Measurements from ENCODE around the gene AMN1.

DNA sequence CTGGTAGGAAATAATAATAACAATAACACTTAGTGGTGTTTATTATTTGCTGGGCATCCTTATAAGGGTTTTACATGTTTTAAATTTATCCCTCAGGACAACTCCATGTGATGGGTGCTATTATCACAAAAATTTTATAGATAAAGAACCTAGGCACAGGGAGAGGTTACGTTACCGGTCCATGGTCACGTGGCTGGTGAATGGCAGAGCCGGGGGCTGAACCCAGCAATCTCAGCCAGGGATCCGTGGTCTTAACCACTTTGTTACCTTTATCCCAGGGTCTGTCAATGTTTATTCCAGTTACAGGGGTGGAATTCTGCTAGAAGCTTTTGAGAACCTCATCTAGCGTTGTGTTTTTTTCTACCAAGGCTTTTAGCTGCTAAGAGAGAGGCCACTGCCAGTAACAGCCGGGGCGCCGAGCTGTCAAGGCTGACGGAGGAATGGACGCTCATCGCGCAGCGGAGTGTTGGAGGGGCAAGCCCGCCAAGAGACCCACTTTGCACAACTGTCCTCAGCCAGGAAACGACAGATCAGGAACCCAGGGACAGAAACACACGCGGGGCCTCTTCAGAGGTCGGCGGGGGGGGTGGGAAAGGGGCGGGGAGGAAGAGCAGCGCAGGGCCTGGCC, 418 bp downstream of the AMN1 start:
- no peak for TF ChIP-seq CSDC2 (CRISPR knock-in tag; IDR thresholded peaks at IDR 0.05)
- TF ChIP-seq ESRRG (CRISPR knock-in tag; IDR thresholded peaks at IDR 0.05), result no peak
- no peak for TF ChIP-seq BACH2 (CRISPR knock-in tag; IDR thresholded peaks at IDR 0.05; ENCODE audit: borderline replicate concordance)
- TF ChIP-seq ZC3H10 (CRISPR knock-in tag; IDR thresholded peaks at IDR 0.05), result no peak
- TF ChIP-seq, protein P1, sequence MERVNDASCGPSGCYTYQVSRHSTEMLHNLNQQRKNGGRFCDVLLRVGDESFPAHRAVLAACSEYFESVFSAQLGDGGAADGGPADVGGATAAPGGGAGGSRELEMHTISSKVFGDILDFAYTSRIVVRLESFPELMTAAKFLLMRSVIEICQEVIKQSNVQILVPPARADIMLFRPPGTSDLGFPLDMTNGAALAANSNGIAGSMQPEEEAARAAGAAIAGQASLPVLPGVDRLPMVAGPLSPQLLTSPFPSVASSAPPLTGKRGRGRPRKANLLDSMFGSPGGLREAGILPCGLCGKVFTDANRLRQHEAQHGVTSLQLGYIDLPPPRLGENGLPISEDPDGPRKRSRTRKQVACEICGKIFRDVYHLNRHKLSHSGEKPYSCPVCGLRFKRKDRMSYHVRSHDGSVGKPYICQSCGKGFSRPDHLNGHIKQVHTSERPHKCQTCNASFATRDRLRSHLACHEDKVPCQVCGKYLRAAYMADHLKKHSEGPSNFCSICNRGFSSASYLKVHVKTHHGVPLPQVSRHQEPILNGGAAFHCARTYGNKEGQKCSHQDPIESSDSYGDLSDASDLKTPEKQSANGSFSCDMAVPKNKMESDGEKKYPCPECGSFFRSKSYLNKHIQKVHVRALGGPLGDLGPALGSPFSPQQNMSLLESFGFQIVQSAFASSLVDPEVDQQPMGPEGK (CRISPR knock-in tag; IDR thresholded peaks at IDR 0.05; ENCODE audit: borderline replicate concordance), result no peak
- no peak for TF ChIP-seq ZNF565 (CRISPR knock-in tag; conservative IDR thresholded peaks at IDR 0.05; ENCODE audit: low read depth)
- TF ChIP-seq, protein P2, sequence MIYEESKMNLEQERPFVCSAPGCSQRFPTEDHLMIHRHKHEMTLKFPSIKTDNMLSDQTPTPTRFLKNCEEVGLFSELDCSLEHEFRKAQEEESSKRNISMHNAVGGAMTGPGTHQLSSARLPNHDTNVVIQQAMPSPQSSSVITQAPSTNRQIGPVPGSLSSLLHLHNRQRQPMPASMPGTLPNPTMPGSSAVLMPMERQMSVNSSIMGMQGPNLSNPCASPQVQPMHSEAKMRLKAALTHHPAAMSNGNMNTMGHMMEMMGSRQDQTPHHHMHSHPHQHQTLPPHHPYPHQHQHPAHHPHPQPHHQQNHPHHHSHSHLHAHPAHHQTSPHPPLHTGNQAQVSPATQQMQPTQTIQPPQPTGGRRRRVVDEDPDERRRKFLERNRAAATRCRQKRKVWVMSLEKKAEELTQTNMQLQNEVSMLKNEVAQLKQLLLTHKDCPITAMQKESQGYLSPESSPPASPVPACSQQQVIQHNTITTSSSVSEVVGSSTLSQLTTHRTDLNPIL (CRISPR knock-in tag; IDR thresholded peaks at IDR 0.05; ENCODE audit: low read depth), result no peak
- TF ChIP-seq RARB (CRISPR knock-in tag; IDR thresholded peaks at IDR 0.05), result no peak
- TF ChIP-seq, protein P3, sequence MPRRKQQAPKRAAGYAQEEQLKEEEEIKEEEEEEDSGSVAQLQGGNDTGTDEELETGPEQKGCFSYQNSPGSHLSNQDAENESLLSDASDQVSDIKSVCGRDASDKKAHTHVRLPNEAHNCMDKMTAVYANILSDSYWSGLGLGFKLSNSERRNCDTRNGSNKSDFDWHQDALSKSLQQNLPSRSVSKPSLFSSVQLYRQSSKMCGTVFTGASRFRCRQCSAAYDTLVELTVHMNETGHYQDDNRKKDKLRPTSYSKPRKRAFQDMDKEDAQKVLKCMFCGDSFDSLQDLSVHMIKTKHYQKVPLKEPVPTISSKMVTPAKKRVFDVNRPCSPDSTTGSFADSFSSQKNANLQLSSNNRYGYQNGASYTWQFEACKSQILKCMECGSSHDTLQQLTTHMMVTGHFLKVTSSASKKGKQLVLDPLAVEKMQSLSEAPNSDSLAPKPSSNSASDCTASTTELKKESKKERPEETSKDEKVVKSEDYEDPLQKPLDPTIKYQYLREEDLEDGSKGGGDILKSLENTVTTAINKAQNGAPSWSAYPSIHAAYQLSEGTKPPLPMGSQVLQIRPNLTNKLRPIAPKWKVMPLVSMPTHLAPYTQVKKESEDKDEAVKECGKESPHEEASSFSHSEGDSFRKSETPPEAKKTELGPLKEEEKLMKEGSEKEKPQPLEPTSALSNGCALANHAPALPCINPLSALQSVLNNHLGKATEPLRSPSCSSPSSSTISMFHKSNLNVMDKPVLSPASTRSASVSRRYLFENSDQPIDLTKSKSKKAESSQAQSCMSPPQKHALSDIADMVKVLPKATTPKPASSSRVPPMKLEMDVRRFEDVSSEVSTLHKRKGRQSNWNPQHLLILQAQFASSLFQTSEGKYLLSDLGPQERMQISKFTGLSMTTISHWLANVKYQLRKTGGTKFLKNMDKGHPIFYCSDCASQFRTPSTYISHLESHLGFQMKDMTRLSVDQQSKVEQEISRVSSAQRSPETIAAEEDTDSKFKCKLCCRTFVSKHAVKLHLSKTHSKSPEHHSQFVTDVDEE (CRISPR knock-in tag; IDR thresholded peaks at IDR 0.05), result no peak
- no peak for TF ChIP-seq PPARA (CRISPR knock-in tag; IDR thresholded peaks at IDR 0.05; ENCODE audit: borderline replicate concordance)
- TF ChIP-seq, protein P4, sequence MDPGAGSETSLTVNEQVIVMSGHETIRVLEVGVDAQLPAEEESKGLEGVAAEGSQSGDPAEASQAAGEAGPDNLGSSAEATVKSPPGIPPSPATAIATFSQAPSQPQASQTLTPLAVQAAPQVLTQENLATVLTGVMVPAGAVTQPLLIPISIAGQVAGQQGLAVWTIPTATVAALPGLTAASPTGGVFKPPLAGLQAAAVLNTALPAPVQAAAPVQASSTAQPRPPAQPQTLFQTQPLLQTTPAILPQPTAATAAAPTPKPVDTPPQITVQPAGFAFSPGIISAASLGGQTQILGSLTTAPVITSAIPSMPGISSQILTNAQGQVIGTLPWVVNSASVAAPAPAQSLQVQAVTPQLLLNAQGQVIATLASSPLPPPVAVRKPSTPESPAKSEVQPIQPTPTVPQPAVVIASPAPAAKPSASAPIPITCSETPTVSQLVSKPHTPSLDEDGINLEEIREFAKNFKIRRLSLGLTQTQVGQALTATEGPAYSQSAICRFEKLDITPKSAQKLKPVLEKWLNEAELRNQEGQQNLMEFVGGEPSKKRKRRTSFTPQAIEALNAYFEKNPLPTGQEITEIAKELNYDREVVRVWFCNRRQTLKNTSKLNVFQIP (CRISPR knock-in tag; IDR thresholded peaks at IDR 0.05; ENCODE audit: borderline replicate concordance, low read depth), result no peak
- no peak for TF ChIP-seq ZNF70 (CRISPR knock-in tag; IDR thresholded peaks at IDR 0.05)
